ENCODE data around the gene TPH2. TPM values are rescaled to one million over a fixed set of nuclear protein-coding genes. Genes with fewer than 3 reads are reported as not detected.

Gene TPH2
- total RNA-seq, 1 experiment from 2014 or later: 0.83 TPM

DNA sequence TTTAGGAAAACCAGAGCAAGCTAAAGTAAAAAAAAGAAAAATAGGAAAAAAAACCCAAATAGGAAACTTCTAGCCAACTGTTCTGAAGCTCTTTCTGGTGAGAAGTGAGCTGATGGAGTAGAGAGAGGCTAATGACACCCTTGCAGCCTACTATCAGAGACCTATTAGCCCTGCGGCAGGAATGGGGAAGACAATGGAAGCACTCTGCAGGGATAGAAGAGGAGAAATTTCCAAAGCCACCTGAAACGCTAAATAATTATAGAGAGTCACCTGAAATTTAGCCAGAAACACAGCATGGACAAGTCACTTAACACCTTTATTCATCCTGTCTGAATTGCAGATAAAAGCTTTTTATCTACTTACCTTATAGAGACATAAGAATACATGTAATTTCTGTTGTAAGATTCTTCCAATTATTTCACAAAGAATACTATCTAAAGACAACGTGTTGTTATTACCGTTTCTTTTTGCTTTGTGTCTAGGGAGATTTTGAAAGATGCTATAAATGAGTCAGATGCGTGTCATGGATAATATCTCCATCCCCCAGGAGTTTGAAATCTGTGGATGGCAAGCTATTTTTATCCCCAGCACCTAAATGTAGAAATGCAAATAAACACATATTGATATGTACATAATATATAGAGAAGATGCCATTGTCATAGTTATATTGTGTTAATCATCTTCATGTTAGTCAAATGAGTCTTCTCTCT is 138.6 kb downstream of the TPH2 start:
- no peak overlapping the region for H3K27ac Mint-ChIP-seq
- no peak overlapping the region for H3K4me3 Mint-ChIP-seq
- peaks cover 5% of the 10 kb centered on the region for H3K36me3 Mint-ChIP-seq
- DNase-seq (ENCODE audit: low spot score) (no peak), ATAC-seq (no peak)
- H3K27me3 Mint-ChIP-seq (ENCODE audit: low read depth): no peaks in the 10 kb centered on the region
- peaks cover 4% of the 10 kb centered on the region for H3K4me1 Mint-ChIP-seq
- no peak for TF ChIP-seq ATF6 (CRISPR knock-in tag; IDR thresholded peaks at IDR 0.05)
- TF ChIP-seq PRDM15 (CRISPR knock-in tag; IDR thresholded peaks at IDR 0.05): no peak
- no peak for TF ChIP-seq USF1 (CRISPR knock-in tag; IDR thresholded peaks at IDR 0.05)
- TF ChIP-seq ZNF425 (CRISPR knock-in tag; conservative IDR thresholded peaks at IDR 0.05): no peak
- TF ChIP-seq ETV6 (CRISPR knock-in tag; IDR thresholded peaks at IDR 0.05): no peak
- no peak for TF ChIP-seq ATF3 (CRISPR knock-in tag; conservative IDR thresholded peaks at IDR 0.05)
- TF ChIP-seq, protein P1, sequence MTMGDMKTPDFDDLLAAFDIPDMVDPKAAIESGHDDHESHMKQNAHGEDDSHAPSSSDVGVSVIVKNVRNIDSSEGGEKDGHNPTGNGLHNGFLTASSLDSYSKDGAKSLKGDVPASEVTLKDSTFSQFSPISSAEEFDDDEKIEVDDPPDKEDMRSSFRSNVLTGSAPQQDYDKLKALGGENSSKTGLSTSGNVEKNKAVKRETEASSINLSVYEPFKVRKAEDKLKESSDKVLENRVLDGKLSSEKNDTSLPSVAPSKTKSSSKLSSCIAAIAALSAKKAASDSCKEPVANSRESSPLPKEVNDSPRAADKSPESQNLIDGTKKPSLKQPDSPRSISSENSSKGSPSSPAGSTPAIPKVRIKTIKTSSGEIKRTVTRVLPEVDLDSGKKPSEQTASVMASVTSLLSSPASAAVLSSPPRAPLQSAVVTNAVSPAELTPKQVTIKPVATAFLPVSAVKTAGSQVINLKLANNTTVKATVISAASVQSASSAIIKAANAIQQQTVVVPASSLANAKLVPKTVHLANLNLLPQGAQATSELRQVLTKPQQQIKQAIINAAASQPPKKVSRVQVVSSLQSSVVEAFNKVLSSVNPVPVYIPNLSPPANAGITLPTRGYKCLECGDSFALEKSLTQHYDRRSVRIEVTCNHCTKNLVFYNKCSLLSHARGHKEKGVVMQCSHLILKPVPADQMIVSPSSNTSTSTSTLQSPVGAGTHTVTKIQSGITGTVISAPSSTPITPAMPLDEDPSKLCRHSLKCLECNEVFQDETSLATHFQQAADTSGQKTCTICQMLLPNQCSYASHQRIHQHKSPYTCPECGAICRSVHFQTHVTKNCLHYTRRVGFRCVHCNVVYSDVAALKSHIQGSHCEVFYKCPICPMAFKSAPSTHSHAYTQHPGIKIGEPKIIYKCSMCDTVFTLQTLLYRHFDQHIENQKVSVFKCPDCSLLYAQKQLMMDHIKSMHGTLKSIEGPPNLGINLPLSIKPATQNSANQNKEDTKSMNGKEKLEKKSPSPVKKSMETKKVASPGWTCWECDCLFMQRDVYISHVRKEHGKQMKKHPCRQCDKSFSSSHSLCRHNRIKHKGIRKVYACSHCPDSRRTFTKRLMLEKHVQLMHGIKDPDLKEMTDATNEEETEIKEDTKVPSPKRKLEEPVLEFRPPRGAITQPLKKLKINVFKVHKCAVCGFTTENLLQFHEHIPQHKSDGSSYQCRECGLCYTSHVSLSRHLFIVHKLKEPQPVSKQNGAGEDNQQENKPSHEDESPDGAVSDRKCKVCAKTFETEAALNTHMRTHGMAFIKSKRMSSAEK (CRISPR knock-in tag; IDR thresholded peaks at IDR 0.05; ENCODE audit: borderline replicate concordance): no peak
- no peak for TF ChIP-seq GABPB1 (CRISPR knock-in tag; IDR thresholded peaks at IDR 0.05)
- TF ChIP-seq IRF2 (CRISPR knock-in tag; IDR thresholded peaks at IDR 0.05; ENCODE audit: borderline replicate concordance, low read depth): no peak
- no peak for TF ChIP-seq AR (CRISPR knock-in tag; IDR thresholded peaks at IDR 0.05)
- TF ChIP-seq, protein P2, sequence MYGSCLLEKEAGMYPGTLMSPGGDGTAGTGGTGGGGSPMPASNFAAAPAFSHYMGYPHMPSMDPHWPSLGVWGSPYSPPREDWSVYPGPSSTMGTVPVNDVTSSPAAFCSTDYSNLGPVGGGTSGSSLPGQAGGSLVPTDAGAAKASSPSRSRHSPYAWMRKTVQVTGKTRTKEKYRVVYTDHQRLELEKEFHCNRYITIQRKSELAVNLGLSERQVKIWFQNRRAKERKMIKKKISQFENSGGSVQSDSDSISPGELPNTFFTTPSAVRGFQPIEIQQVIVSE (CRISPR knock-in tag; IDR thresholded peaks at IDR 0.05; ENCODE audit: borderline replicate concordance): no peak
- peaks cover 10% of the 10 kb centered on the region for H3K9me3 Mint-ChIP-seq
- ChIA-PET CTCF (no interaction called here), POLR2A (no interaction called here)

Data from WTC11 (cell line).